Measurements from ENCODE around the gene CDAN1.

DNA sequence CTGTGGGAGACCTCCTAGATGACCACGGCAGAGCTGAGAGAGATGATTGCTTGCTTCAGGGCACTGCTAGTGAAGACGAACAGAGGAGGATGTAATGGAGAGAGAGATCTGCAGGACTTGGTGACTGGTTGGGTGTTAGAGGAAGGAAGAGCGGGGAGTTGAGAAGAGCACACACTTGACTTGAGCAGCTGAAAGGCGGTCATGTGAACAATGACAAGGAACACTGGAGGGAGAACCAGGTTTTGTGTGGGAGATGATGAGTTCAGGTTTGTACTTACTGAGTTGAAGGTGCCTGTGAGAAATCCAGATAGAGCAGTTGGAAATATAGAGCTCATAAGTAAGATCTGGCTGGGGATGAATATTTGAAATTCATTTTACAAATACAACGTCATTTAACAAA lies 40.3 kb downstream of the CDAN1 start:
- no peak for TF ChIP-seq EP300 (IDR thresholded peaks at IDR 0.05)
- no peak for TF ChIP-seq CTCF (IDR thresholded peaks at IDR 0.05)
- TF ChIP-seq POLR2AphosphoS5 (IDR thresholded peaks at IDR 0.05), result no peak
- TF ChIP-seq POLR2A (IDR thresholded peaks at IDR 0.05; ENCODE audit: low read depth), result no peak
